ENCODE data around the gene CNR2. TPM values are rescaled to one million over a fixed set of nuclear protein-coding genes. Genes with fewer than 3 reads are reported as not detected.

Gene CNR2
- total RNA-seq, 1 experiment from 2014 or later: not detected

DNA sequence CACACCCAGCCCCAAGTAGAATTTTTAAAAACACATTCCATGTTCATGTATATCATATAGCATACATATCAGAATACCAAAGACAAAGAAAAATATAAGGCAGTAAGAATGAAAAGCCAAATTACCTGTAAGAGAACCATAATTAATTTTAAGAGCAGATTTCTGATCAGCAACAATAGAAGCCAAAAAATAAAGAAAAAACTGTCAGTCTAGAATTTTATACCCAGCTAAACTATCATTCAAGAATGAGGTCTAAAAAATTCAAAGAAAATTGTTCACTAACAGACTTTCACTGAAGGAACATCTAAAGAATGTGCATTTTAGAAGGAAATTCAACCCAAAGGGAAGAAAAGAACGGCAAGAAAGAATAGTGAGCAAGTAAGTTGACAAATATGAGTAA lies 34.5 kb downstream of the CNR2 start:
- Histone ChIP-seq H3K9me3 (ENCODE audit: low read depth, low read length, poor library complexity, severe bottlenecking) (peaks cover 16% of the 10 kb centered on the region), H3K4me3 (ENCODE audit: low read depth, low read length, poor library complexity, severe bottlenecking) (no peak overlapping the region), H3K27me3 (replicated peaks; ENCODE audit: insufficient read depth, low read depth, low read length, poor library complexity) (no peaks in the 10 kb centered on the region), H3K4me1 (ENCODE audit: insufficient read depth, low read length, poor library complexity, severe bottlenecking) (no peaks in the 10 kb centered on the region), H3K27ac (ENCODE audit: low read depth, low read length, poor library complexity, severe bottlenecking) (no peak overlapping the region), H3K36me3 (ENCODE audit: insufficient read depth, low read length, poor library complexity, severe bottlenecking) (no peaks in the 10 kb centered on the region)
- CTCF ChIA-PET: no interaction called here
- intact Hi-C loops (cut with micrococcal nuclease; ENCODE audit: unreplicated experiment): no loop called here
- POLR2A ChIA-PET (ENCODE audit: low non-redundant PET): no interaction called here
- BruUV-seq (replicated peaks): no TSS peak
- DNase-seq (ENCODE audit: low spot score): no peak
- TF ChIP-seq, protein P1, sequence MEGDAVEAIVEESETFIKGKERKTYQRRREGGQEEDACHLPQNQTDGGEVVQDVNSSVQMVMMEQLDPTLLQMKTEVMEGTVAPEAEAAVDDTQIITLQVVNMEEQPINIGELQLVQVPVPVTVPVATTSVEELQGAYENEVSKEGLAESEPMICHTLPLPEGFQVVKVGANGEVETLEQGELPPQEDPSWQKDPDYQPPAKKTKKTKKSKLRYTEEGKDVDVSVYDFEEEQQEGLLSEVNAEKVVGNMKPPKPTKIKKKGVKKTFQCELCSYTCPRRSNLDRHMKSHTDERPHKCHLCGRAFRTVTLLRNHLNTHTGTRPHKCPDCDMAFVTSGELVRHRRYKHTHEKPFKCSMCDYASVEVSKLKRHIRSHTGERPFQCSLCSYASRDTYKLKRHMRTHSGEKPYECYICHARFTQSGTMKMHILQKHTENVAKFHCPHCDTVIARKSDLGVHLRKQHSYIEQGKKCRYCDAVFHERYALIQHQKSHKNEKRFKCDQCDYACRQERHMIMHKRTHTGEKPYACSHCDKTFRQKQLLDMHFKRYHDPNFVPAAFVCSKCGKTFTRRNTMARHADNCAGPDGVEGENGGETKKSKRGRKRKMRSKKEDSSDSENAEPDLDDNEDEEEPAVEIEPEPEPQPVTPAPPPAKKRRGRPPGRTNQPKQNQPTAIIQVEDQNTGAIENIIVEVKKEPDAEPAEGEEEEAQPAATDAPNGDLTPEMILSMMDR (conservative IDR thresholded peaks at IDR 0.05; ENCODE audit: low read depth, low read length): no peak

DNA sequence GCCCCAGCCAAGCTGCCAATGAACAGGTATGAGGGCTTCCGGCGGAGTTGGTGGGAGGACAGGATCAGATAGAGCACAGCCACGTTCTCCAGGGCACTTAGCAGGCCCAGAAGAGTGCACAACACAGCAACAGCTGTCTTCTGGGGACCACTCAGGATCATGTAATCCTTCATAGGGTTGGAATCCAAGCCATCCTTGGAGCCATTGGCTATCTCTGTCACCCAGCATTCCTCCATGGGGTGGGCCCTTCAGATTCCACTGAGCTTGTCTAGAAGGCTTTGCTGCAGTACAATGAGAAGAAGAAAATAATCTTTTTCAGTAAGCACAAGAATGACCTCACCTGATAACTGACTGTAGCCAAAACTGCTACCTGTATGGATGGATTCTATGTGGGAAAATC lies 37.8 kb downstream of the CNR2 start:
- Histone ChIP-seq H3K27ac (ENCODE audit: low read depth, low read length, poor library complexity, severe bottlenecking) (no peak overlapping the region), H3K36me3 (ENCODE audit: insufficient read depth, low read length, poor library complexity, severe bottlenecking) (no peaks in the 10 kb centered on the region), H3K4me1 (ENCODE audit: insufficient read depth, low read length, poor library complexity, severe bottlenecking) (no peaks in the 10 kb centered on the region), H3K27me3 (replicated peaks; ENCODE audit: insufficient read depth, low read depth, low read length, poor library complexity) (no peaks in the 10 kb centered on the region), H3K4me3 (ENCODE audit: low read depth, low read length, poor library complexity, severe bottlenecking) (no peak overlapping the region), H3K9me3 (ENCODE audit: low read depth, low read length, poor library complexity, severe bottlenecking) (peaks cover 16% of the 10 kb centered on the region)
- ChIA-PET POLR2A (ENCODE audit: low non-redundant PET) (no interaction called here), CTCF (no interaction called here)
- TF ChIP-seq, protein P1 (conservative IDR thresholded peaks at IDR 0.05; ENCODE audit: low read depth, low read length): no peak
- intact Hi-C loops (cut with micrococcal nuclease; ENCODE audit: unreplicated experiment): no loop called here
- BruUV-seq (replicated peaks): no TSS peak
- DNase-seq (ENCODE audit: low spot score): no peak

DNA sequence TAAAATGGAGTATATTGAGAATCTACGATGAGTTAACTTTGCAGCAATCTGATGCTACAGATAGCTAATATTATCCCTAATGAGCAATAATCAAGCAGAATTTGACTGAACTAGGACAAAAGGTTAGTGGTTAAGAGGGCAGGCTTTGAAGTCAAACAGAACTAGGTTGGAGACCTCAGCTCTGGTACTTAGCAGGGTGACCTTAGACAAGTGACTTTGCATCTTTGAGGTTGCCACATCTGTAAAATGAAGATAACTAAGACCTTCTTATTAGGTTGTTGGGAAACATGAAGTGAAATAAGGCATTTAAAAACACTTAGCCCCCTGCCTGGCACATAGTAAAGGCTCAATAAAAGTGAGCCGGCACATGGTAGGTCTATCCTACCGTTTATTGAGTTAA lies 40.7 kb downstream of the CNR2 start:
- Histone ChIP-seq H3K9me3 (ENCODE audit: low read depth, low read length, poor library complexity, severe bottlenecking) (no peaks in the 10 kb centered on the region), H3K27me3 (replicated peaks; ENCODE audit: insufficient read depth, low read depth, low read length, poor library complexity) (no peaks in the 10 kb centered on the region), H3K27ac (ENCODE audit: low read depth, low read length, poor library complexity, severe bottlenecking) (no peak overlapping the region), H3K36me3 (ENCODE audit: insufficient read depth, low read length, poor library complexity, severe bottlenecking) (no peaks in the 10 kb centered on the region), H3K4me3 (ENCODE audit: low read depth, low read length, poor library complexity, severe bottlenecking) (no peak overlapping the region), H3K4me1 (ENCODE audit: insufficient read depth, low read length, poor library complexity, severe bottlenecking) (no peaks in the 10 kb centered on the region)
- no TSS peak for BruUV-seq (replicated peaks)
- ChIA-PET POLR2A (ENCODE audit: low non-redundant PET) (no interaction called here), CTCF (no interaction called here)
- intact Hi-C loops (cut with micrococcal nuclease; ENCODE audit: unreplicated experiment): no loop called here
- TF ChIP-seq, protein P1 (conservative IDR thresholded peaks at IDR 0.05; ENCODE audit: low read depth, low read length): no peak
- TF ChIP-seq EZH2 (IDR thresholded peaks at IDR 0.05; ENCODE audit: borderline replicate concordance, low read depth, low read length, poor library complexity, severe bottlenecking): no peak
- DNase-seq (ENCODE audit: low spot score): no peak

Data from A673 (cell line).